ENCODE results near the gene ILRUN.
"Not testable (repeated sequence)": the region's sequence is repeated elsewhere in the genome, so short reads cannot be mapped to it uniquely, and the experiment has no call there.

The ILRUN gene

DNA sequence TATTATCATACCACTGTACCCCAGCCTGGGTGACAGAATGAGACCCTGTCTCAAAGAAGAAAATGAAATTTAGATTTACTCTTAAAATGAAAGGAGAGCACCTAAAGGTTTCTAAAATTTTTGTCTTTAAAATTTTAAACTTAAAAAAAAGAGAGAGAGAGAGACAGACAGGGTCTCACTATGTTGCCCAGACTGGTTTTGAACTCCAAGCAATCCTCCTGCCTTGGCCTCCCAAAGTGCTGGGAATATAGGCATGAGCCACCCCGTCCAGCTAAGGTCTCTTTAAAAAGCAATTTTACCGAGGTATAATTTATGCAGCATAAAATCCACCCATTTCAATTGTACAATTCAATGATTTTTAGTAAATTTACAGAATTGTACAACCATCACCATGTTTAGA, 33.2 kb downstream of the ILRUN start:
- no peak for DNase-seq

DNA sequence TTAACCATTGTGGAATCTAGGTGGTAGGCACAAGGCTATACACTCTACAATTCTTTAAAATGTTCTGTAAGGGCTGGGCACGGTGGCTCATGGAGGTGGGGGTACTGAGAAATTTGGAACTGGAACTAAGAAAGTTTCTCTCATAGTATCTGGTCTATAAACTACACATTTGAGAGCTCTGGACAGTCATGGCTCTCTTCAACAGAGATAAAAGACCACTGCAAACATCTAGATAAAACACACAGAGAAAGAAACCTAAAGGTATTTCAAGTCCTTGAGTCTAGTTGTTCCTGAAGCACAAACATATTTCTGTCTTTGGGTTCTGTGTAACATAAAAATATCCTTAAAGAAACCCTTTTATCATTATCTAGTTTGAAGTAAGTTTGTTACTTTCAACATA, 35.2 kb downstream of the ILRUN start:
- DNase-seq, result no peak

DNA sequence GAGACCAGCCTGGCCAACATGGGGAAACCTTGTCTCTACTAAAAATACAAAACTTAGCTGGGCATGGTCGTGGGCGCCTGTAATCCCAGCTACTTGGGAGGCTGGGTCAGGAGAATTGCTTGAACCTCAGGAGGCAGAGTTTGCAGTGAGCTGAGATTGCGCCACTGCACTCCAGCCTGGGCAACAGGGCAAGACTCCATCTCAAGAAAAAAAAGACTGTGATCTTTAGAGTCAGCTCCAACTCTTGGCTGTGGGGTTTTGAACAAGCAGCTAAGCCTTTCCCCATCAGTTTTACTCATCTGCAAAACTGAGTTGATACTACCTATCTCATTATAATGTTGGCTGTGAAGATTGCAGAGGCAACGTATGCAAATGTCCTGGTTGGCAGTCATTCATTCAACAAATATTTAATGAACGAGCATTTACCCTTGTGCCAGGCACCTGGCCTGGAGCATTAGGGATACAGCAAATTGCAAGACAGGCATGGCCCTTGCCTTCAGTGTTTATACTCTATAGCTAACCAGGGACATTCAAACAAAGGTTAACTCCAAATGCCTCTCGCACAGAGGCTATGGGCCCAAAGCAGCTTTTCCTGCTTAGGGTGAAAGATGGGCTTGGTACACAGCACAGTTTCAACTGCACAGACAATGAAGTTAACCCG, 37.8 kb downstream of the ILRUN start:
- no peak for DNase-seq

DNA sequence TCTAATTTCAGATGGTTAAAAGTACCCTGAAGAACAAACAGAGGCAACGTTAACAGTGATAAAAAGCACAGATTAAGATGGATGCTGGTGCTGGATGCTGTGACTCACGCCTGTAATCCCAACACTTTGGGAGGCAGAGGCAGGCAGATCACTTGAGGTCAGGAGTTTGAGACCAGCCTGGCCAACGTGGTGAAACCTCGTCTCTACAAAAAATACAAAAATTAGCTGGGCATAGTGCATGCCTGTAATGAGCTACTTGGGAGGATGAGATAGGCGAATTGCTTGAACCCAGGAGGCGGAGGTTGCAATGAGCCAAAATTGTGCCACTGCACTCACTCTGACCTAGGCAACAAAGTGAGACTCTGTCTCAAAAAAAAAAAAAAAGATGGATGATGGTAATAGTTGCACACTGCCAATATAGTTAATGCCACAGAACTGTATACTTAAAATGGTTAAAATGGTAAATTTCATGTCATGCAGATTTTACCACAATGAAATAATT, 38.5 kb downstream of the ILRUN start:
- DNase-seq, result not testable (repeated sequence)

DNA sequence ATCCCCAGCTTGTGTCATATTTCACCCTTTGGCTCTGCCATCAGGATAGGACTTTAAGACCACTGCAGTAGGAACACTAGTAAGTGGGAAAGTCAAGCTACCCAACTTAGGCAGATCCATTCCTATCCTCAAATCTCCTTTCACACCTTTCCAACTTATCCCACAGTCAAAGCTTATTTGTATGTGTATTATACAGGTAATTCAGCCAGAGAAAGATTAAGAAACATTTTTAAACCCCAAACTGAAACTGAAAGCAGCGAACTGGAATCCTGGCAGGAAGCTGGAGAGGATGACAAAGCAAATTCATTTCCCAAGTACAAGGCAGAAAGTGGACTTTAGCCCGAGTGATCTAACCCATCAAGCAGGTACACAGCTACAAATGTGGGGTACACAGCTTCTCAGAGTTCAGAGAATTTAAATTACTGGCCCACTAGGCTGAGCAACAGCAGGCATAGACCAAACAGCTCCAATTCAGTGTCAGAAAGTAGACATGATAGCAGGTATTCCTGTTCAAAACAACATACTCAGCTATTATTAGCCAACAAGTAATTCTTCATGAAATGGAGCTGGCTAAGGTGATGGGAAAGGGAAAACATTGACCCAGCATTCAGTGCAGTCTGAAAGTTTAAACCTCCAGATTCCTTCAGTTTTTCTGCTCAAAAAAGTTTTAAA, 39.1 kb downstream of the ILRUN start:
- no peak for DNase-seq

DNA sequence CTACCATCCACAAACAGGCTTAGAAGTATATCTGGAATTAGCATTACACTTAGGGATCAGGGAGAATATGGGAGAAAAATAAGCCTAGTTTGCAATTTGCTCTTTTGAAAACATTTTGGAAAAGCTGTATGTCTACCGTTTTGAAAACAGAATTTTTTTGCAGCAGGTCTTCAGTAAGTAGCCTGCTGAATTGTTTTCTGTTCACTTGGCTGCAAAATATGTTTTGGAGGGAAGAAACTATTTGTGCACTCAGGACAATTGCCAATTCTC, 39.6 kb downstream of the ILRUN start:
- DNase-seq, result no peak

DNA sequence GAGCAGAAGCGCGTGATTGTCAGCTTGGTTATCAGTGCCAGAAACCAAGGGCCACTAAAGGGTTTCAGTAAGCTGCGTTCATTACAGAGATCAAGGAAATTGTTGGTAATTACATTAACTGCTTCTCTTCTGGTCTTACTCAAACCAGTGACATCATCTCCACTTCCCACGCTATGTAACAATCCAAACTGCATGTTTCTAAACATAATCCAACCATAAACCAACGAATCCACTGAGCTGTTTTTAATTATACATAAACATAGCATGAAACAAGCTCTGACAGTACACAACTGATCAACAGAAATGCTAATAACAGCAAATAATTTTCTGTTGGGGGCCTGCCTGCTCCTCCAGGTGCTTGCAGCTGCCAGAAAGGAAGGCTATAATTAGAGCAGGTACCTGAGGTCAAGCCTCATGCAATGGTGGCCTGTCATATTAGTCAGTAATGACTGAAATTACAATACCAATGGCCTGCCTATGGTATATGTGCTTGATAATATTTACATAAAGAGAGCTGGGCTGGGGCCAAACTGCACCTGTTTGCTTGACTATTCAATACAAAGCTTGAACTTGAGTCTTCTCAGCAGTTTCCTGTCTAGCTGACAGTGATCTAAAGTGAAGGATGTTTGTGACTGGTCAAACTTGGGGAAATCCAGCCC, 40.1 kb downstream of the ILRUN start:
- DNase-seq, result no peak

DNA sequence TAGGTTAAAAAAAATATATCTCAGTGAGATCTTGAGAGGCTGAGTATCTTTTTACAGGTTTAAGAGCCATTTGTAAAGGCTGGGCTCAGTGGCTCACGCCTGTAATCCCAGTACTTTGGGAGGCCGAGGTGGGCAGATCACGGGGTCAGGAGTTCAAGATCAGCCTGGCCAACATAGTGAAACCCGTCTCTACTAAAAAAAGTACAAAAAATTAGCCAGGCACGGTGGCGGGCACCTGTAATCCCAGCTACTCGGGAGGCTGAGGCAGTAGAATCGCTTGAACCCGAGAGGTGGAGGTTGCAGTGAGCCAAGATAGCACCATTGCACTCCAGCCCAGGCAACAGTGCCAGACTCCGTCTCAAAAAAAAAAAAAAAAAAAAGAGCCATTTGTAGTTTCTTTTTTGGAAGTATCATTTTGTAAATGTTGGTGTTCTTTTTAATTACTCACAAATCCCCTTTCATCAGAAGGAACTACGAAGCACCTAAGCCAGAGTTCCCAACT, 40.6 kb downstream of the ILRUN start:
- not testable (repeated sequence) for DNase-seq

DNA sequence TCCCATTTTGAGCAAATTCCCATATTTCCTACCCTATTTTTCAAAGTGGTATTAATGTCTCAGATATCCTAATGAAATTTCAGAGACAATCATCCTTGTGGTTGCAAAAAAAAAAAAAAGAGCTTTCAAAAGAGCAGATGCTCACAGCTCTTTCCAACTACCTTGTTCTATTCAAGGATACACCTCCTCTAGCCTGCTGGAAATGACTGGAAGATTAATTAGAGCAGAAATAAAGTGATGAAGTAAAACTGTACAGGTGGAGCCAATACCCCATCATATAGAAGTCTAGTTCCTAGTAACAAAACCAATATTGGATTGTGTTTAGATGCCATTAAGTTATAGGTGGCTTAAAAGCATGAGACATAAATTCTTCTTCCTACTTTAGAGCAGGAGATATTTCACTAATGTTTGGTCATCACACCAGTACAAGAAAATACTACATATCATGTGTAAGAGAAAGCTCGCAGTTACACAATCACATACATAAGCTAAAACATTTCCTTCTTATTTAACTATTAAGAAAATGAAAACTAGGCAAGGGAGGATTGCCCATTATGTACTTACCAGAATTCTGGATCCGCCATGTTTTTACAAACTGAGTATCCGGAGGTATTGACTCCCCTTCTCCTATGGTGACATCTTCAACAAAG, 42.4 kb downstream of the ILRUN start:
- no peak for DNase-seq

DNA sequence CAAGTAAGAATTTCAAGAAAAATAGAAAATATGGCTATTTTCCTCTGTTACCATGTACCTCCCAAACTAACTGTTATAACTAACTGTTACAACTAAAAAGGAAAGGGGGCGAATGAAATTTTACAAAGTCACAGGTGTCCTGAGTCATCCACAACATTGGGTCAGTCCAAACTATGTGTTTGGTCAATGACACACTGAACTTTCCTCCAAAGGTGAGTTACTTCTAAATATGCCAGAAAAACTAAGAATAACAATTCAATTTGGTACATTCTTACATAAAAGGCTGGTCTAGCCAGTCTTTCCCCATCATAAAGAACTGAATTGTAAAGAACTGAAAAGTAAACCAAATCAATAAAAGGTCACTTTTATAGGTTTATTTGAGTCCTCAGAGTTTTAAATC, 44.3 kb downstream of the ILRUN start:
- no peak for DNase-seq

DNA sequence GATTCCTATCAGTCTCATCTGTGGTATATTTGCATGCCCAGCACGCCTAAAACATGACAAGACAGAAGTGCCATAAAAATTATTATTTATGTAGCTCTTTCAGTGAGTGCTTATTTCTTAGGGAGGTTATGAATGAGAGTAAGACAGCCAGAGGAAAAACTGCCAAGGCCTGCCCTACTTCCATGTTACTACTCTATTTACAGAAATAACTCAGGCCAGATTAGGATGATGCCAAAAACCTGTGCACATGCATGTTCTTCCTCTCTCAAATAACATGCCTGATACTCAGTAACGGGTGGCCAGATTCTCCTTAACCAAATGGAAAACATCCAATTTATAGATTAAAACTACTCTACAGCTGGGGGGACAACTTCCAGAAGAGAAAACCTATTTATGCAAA, 45.7 kb downstream of the ILRUN start:
- no peak for DNase-seq

DNA sequence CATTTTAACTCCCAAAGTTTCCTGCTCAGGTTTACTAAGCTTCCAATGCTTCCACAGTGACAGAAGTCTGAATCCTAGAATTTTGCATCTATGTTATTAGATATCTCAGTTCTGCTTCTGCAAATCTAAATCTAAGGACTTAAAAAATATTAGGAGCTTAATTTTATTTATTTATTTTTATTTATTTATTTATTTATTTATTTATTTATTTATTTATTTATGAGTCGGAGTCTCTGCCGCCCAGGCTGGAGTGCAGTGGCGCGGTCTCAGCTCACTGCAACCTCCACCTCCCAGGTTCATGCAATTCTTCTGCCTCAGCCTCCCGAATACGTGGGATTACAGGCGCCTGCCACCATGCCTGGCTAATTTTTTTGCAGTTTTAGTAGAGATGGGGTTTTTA, 46.3 kb downstream of the ILRUN start:
- DNase-seq, result not testable (repeated sequence)

DNA sequence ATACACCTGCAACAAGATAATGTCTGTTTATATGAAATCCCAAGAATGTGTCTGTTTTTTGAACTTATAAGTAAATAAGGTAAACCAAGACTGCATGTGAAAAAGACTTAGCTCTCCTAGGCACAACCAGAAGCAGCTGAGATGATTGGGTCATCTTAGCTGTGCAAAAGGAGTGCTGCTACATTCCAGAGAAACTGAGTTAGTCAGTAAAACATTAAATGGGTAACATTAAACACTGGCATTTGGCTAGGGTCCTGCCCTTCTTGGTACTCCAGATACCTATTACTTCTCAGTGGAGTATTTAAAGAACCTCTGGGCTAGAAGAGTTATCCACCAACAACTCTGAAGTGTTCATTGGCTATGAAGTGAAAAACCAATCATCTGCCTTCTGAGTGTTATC, 47.8 kb downstream of the ILRUN start:
- DNase-seq, result no peak
